Cardiac muscle cell (in vitro differentiated cells and primary cell): ENCODE results near the gene EEF1A2. TPM values are rescaled to one million over a fixed set of nuclear protein-coding genes. Genes with fewer than 3 reads are reported as not detected.
"Not testable (repeated sequence)": the region's sequence is repeated elsewhere in the genome, so short reads cannot be mapped to it uniquely, and the experiment has no call there.

Experiments used
- DNase-seq, 2 donors: peaks; one replicate each; pipeline versions ENCODE4 v3.0.0 to v3.0.0-alpha.2; 2010 to 2017; ENCODE audit warnings: low read depth in 1 of 2, low spot score in 1 of 2
- H3K27ac ChIP-seq: fragments of 200-600 bp; sonication (generic); 2 replicates; pipeline ENCODE4 v1.5.1; 2016
- H3K27me3 ChIP-seq: fragments of 200-600 bp; sonication (generic); 2 replicates; pipeline ENCODE4 v1.6.0; 2016; ENCODE audit warnings: control low read depth
- H3K36me3 ChIP-seq: fragments of 200-600 bp; sonication (generic); 2 replicates; pipeline ENCODE4 v1.5.1; 2016; ENCODE audit warnings: control low read depth
- H3K4me1 ChIP-seq: fragments of 200-600 bp; sonication (generic); 2 replicates; pipeline ENCODE4 v1.8.1; 2017; ENCODE audit warnings: low read depth, mild to moderate bottlenecking, mixed run types
- H3K4me3 ChIP-seq: fragments of 200-600 bp; sonication (generic); 2 replicates; pipeline ENCODE4 v1.5.1; 2016; ENCODE audit warnings: mild to moderate bottlenecking
- H3K9me3 ChIP-seq: fragments of 200-600 bp; sonication (generic); 2 replicates; pipeline ENCODE4 v1.5.1; 2017; ENCODE audit warnings: low read depth, mild to moderate bottlenecking, control low read depth
- CTCF ChIP-seq: IDR thresholded peaks from 2 replicates; pipeline ENCODE4 v1.5.1; 2012; ENCODE audit warnings: low read depth, mild to moderate bottlenecking, low read length
- polyA plus RNA-seq: library from polyadenylated mRNA; unstranded; fragments of >200 nt; fragmentation: Nextera tagmentation; extraction: Ambion mirVana; gene quantifications from 2 replicates; pipeline ENCODE4 v1.2.1, GENCODE V29; 2016
- total RNA-seq: library from RNA; depleted of rRNA; stranded (reverse); fragments of >200 nt; gene quantifications from 2 replicates; pipeline ENCODE4 v1.2.3, GENCODE V29; 2016

EEF1A2 gene
- total and polyA plus RNA-seq, 2 experiments from 2014 or later, result 309 to 1,016 TPM

GRCh38 chr20:63484236-63484635 lies 14.6 kb downstream of the EEF1A2 start:
- Histone ChIP-seq H3K4me1 (peaks cover 3% of the 10 kb centered on the region), H3K36me3 (peaks cover 4% of the 10 kb centered on the region), H3K4me3 (no peak overlapping the region), H3K27me3 (no peaks in the 10 kb centered on the region), H3K9me3 (no peaks in the 10 kb centered on the region), H3K27ac (no peak overlapping the region)
- DNase-seq, result no peak
- TF ChIP-seq CTCF, result no peak

GRCh38 chr20:63483834-63484233 lies 15.0 kb downstream of the EEF1A2 start:
- no peak overlapping the region for H3K4me3 ChIP-seq
- peaks cover under 1% of the 10 kb centered on the region for H3K36me3 ChIP-seq
- no peaks in the 10 kb centered on the region for H3K9me3 ChIP-seq
- H3K27ac ChIP-seq, result no peak overlapping the region
- no peak for TF ChIP-seq CTCF
- no peaks in the 10 kb centered on the region for H3K27me3 ChIP-seq
- peak in 1 of 2 donors; percentile 35 for DNase-seq
- peaks cover 3% of the 10 kb centered on the region for H3K4me1 ChIP-seq

GRCh38 chr20:63482021-63482587 lies 16.8 kb downstream of the EEF1A2 start:
- H3K27me3 ChIP-seq, result peaks cover 8% of the 10 kb centered on the region
- TF ChIP-seq CTCF, result no peak
- H3K4me1 ChIP-seq, result peaks cover 3% of the 10 kb centered on the region
- no peak for DNase-seq
- H3K9me3 ChIP-seq, result no peaks in the 10 kb centered on the region
- H3K4me3 ChIP-seq, result no peak overlapping the region
- H3K36me3 ChIP-seq, result no peaks in the 10 kb centered on the region
- H3K27ac ChIP-seq, result no peak overlapping the region

GRCh38 chr20:63481503-63481902 lies 17.4 kb downstream of the EEF1A2 start:
- Histone ChIP-seq H3K36me3 (no peaks in the 10 kb centered on the region), H3K4me3 (no peak overlapping the region), H3K27me3 (peaks cover 8% of the 10 kb centered on the region), H3K27ac (no peak overlapping the region), H3K4me1 (peaks cover 3% of the 10 kb centered on the region), H3K9me3 (no peaks in the 10 kb centered on the region)
- no peak for TF ChIP-seq CTCF
- no peak for DNase-seq

GRCh38 chr20:63479695-63480419 lies 19.0 kb downstream of the EEF1A2 start:
- not testable (repeated sequence) for DNase-seq, H3K9me3 ChIP-seq, H3K4me3 ChIP-seq, H3K27ac ChIP-seq, H3K4me1 ChIP-seq, H3K36me3 ChIP-seq
- peaks cover 11% of the 10 kb centered on the region for H3K27me3 ChIP-seq
